ENCODE results near the gene DACH1.
A peak's percentile ranks its signal among the peaks of the same experiment; 100 is the strongest.

DACH1 gene

DNA sequence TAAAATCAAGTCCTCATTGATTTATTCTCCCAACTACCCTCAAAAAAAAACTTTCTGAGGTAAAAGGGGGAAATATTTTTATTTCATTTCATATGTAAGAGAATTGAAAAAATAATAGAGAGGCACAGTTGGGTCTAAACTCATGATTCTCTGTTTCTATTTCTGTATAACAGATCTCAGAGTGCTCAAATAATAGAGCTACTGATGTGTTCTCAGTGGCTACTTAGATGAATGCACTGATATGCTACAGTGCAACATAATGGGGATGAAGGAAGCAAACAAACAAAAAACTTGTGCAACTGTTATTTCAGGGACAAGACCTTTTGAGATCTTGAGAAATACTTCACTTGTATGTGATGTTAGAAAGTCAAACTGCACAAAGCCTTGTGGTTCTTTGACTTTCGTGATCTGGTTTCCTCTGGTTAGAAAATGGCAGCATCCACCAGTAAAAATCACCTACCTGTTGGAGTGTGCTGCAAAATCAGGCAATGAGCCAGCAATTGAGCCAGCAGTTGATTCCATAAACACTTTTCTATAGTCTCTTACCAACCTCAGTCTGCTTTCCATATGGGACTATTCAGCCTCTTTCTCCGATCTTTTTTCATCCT, 9.7 kb upstream of the DACH1 start:
- Histone ChIP-seq H3K4me1 (ENCODE audit: control insufficient read depth, insufficient read depth, low read length) (no peaks in the 10 kb centered on the region), H3K36me3 (ENCODE audit: control insufficient read depth, insufficient read depth, low read length) (no peaks in the 10 kb centered on the region)

GRCh38 chr13:71875823-71876222, 8.8 kb upstream of the DACH1 start:
- H3K4me1 ChIP-seq (ENCODE audit: control insufficient read depth, insufficient read depth, low read length), result no peaks in the 10 kb centered on the region
- H3K36me3 ChIP-seq (ENCODE audit: control insufficient read depth, insufficient read depth, low read length), result no peaks in the 10 kb centered on the region
- no peak overlapping the region for H3K4me3 ChIP-seq (ENCODE audit: low read length)
- H3K9me3 ChIP-seq (ENCODE audit: control insufficient read depth, low read length), result no peaks in the 10 kb centered on the region
- H3K27me3 ChIP-seq (ENCODE audit: control insufficient read depth, insufficient read depth, low read length), result no peaks in the 10 kb centered on the region
- no peak overlapping the region for H3K9ac ChIP-seq (ENCODE audit: low read length)

More for the DNA sequence above, 9.7 kb upstream of the DACH1 start:
- Histone ChIP-seq H3K27me3 (ENCODE audit: control insufficient read depth, insufficient read depth, low read length) (no peaks in the 10 kb centered on the region), H3K9ac (ENCODE audit: low read length) (no peak overlapping the region), H3K4me3 (ENCODE audit: low read length) (no peak overlapping the region), H3K9me3 (ENCODE audit: control insufficient read depth, low read length) (no peaks in the 10 kb centered on the region)

DNA sequence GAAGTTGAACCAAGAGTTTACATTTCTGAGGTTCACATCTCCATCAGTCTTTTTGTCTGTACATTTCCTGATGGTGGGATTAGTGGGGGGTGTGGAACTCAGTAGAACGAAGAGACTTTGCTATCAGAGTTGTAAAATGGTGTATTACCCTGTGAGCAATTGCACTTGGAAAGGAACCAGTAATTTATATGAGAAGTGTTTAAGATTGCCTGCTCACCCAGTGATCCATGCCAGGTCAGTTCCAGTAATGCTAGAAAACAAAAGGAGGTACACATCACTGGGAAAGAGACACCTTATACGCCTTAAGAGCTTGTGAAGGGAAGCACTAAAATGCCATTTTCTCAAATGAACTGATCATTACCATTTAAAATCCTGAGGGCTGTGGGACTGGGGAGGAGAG, 7.5 kb upstream of the DACH1 start:
- Histone ChIP-seq H3K27me3 (ENCODE audit: control insufficient read depth, insufficient read depth, low read length) (peaks cover 3% of the 10 kb centered on the region), H3K4me1 (ENCODE audit: control insufficient read depth, insufficient read depth, low read length) (no peaks in the 10 kb centered on the region), H3K9me3 (ENCODE audit: control insufficient read depth, low read length) (no peaks in the 10 kb centered on the region), H3K4me3 (ENCODE audit: low read length) (no peak overlapping the region), H3K9ac (ENCODE audit: low read length) (no peak overlapping the region), H3K36me3 (ENCODE audit: control insufficient read depth, insufficient read depth, low read length) (no peaks in the 10 kb centered on the region)

DNA sequence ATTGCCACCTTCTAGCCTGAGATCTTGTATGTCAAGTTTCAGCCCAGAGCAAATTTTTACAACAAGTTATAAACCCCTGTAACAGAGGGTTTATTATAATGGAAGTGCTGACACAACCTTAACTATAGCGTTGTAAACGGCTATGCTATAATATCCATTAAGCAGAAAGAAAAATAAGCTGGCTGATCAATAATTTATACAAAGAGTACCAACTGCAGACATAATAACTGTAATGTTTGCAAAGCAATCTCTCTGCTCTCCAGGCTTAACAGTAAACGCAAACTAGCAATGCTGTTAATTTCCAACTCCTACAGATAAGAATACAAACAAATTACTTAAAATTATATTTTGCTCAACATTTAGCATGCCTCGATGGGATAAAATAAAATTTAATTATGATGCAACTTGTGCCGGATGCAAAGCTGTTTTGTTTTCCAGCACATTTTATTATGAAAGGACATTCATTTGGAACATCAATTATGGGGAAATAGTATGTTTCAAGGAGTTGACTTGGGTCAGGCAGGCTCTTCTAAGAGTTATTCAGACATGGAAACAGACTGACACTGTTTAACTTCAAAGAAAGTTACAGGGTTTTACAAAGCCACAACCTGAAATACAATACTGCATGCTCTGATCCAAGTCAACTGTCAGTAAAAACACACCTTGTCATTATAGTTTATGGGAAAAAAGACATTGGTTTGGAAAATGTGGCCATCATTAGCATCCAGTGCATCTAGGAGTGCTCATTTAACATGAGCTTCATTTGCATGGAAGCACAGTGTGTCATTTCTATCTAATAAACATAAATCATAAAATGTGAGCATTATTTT, 6.6 kb upstream of the DACH1 start:
- Histone ChIP-seq H3K36me3 (ENCODE audit: control insufficient read depth, insufficient read depth, low read length) (no peaks in the 10 kb centered on the region), H3K9me3 (ENCODE audit: control insufficient read depth, low read length) (no peaks in the 10 kb centered on the region), H3K4me3 (ENCODE audit: low read length) (no peak overlapping the region), H3K4me1 (ENCODE audit: control insufficient read depth, insufficient read depth, low read length) (no peaks in the 10 kb centered on the region), H3K9ac (ENCODE audit: low read length) (no peak overlapping the region), H3K27me3 (ENCODE audit: control insufficient read depth, insufficient read depth, low read length) (peaks cover 8% of the 10 kb centered on the region)

DNA sequence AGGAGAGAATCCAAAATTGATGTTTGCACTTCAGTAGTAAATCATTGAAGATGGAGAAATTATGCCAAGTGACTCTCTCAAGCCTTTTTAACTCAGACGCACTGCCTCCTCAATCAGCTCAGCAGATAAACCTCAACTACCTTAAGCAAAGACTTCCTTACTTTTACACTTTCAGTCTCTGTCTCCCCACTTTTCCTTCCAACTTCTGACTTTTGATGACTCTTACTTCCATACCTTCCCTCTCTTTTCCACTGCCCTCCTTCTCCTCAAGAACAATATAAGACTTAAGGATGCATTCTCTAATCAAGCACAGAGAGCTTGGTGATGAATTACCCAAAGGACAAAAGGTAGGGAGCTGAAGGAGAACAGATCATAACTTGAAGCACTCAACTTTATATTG, 4.8 kb upstream of the DACH1 start:
- Histone ChIP-seq H3K4me1 (ENCODE audit: control insufficient read depth, insufficient read depth, low read length) (peaks cover under 1% of the 10 kb centered on the region), H3K9me3 (ENCODE audit: control insufficient read depth, low read length) (no peaks in the 10 kb centered on the region), H3K36me3 (ENCODE audit: control insufficient read depth, insufficient read depth, low read length) (no peaks in the 10 kb centered on the region), H3K9ac (ENCODE audit: low read length) (no peak overlapping the region), H3K27me3 (ENCODE audit: control insufficient read depth, insufficient read depth, low read length) (peaks cover 19% of the 10 kb centered on the region), H3K4me3 (ENCODE audit: low read length) (no peak overlapping the region)

DNA sequence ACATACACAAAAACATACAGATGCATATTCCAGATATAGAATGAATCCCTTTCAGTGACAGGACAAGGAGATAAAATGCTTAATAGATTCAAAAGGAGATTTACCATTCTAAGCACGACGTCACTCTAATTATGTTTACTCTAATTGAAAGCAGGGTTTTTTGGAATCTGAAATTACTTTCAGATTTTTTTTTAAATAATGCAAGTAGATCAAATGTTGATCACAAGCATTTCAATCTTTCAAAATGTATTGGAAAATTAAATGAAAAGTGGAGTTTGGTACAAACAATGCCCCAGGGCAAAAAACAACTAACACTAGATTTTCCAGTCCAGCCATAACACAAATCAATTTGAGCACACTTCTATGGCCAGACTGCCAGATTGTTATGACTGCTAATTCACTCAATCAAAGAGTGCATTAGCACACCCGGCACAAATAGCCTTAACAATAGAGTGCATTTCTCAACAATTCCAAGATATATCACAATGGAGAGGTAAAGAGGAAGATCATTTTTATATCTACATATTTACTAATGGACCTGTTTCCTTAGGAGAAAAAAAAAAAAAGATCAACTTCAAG, 4.3 kb upstream of the DACH1 start:
- H3K9me3 ChIP-seq (ENCODE audit: control insufficient read depth, low read length), result no peaks in the 10 kb centered on the region
- no peak overlapping the region for H3K4me3 ChIP-seq (ENCODE audit: low read length)
- H3K4me1 ChIP-seq (ENCODE audit: control insufficient read depth, insufficient read depth, low read length), result peaks cover 4% of the 10 kb centered on the region
- H3K9ac ChIP-seq (ENCODE audit: low read length), result no peak overlapping the region
- no peaks in the 10 kb centered on the region for H3K36me3 ChIP-seq (ENCODE audit: control insufficient read depth, insufficient read depth, low read length)
- peaks cover 23% of the 10 kb centered on the region for H3K27me3 ChIP-seq (ENCODE audit: control insufficient read depth, insufficient read depth, low read length)

GRCh38 chr13:71870100-71870499, 3.1 kb upstream of the DACH1 start:
- H3K27me3 ChIP-seq (ENCODE audit: control insufficient read depth, insufficient read depth, low read length), result peaks cover 34% of the 10 kb centered on the region
- peaks cover 7% of the 10 kb centered on the region for H3K4me1 ChIP-seq (ENCODE audit: control insufficient read depth, insufficient read depth, low read length)
- no peak overlapping the region for H3K4me3 ChIP-seq (ENCODE audit: low read length)
- no peaks in the 10 kb centered on the region for H3K36me3 ChIP-seq (ENCODE audit: control insufficient read depth, insufficient read depth, low read length)
- no peaks in the 10 kb centered on the region for H3K9me3 ChIP-seq (ENCODE audit: control insufficient read depth, low read length)
- no peak overlapping the region for H3K9ac ChIP-seq (ENCODE audit: low read length)

DNA sequence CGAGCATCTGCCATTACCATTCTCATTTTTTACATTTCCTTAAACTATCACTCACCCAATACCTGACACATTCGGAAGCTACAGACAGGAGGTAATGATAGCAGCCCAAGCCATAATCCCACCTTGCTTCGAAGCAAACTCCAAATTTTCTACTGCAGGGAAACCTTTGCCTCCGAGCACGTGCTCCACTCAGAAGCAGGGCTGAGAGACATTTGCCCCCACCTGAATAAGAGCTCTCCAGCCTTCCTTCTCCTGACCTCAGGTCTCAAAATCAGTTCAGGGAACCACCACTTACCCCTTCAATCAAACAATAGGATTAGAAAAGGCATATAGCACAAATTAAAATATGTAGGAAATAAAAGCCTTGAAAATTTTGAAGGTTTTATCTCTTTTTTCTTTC, 2.3 kb upstream of the DACH1 start:
- Histone ChIP-seq H3K4me3 (ENCODE audit: low read length) (no peak overlapping the region), H3K27me3 (ENCODE audit: control insufficient read depth, insufficient read depth, low read length) (peaks cover 42% of the 10 kb centered on the region), H3K36me3 (ENCODE audit: control insufficient read depth, insufficient read depth, low read length) (no peaks in the 10 kb centered on the region), H3K9me3 (ENCODE audit: control insufficient read depth, low read length) (no peaks in the 10 kb centered on the region), H3K9ac (ENCODE audit: low read length) (no peak overlapping the region), H3K4me1 (ENCODE audit: control insufficient read depth, insufficient read depth, low read length) (peaks cover 7% of the 10 kb centered on the region)

GRCh38 chr13:71866335-71867130, 471 bp downstream of the DACH1 start:
- H3K9ac ChIP-seq (ENCODE audit: low read length), result peak overlapping the region; percentile 43
- peaks cover 7% of the 10 kb centered on the region for H3K4me1 ChIP-seq (ENCODE audit: control insufficient read depth, insufficient read depth, low read length)

DNA sequence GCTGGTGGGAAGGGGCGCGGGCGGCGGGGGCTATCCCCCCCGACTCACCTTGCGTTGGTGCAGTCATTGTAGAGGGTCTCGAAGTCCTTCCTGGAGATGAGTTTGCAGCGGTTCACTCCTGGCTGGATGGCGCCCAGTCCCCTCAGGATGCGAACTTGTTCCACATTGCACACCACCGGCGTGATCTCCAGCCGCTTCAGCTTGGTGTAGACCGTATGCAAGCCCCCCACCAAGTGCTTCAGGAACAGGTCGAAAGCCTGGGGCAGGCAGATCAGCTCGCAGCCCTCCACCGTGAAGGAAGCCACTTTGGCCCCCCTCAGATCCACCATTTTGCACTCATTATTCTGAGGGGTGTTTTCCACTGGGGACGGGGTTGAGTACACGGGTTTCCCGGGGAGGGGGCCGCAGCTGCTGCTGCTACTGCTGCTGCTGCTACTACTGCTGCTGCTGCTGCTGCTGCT, 1.1 kb downstream of the DACH1 start:
- peaks cover 7% of the 10 kb centered on the region for H3K4me1 ChIP-seq (ENCODE audit: control insufficient read depth, insufficient read depth, low read length)
- H3K4me3 ChIP-seq (ENCODE audit: low read length), result peak overlapping the region; percentile 12
- no peaks in the 10 kb centered on the region for H3K36me3 ChIP-seq (ENCODE audit: control insufficient read depth, insufficient read depth, low read length)
- H3K9ac ChIP-seq (ENCODE audit: low read length), result peak overlapping the region; percentile 51
- H3K9me3 ChIP-seq (ENCODE audit: control insufficient read depth, low read length), result no peaks in the 10 kb centered on the region
- peaks cover 50% of the 10 kb centered on the region for H3K27me3 ChIP-seq (ENCODE audit: control insufficient read depth, insufficient read depth, low read length)

More at GRCh38 chr13:71866335-71867130, 471 bp downstream of the DACH1 start:
- Histone ChIP-seq H3K36me3 (ENCODE audit: control insufficient read depth, insufficient read depth, low read length) (no peaks in the 10 kb centered on the region), H3K9me3 (ENCODE audit: control insufficient read depth, low read length) (no peaks in the 10 kb centered on the region), H3K4me3 (ENCODE audit: low read length) (no peak overlapping the region), H3K27me3 (ENCODE audit: control insufficient read depth, insufficient read depth, low read length) (peaks cover 50% of the 10 kb centered on the region)

GRCh38 chr13:71864986-71865873, 1.8 kb downstream of the DACH1 start:
- Histone ChIP-seq H3K9me3 (ENCODE audit: control insufficient read depth, low read length) (no peaks in the 10 kb centered on the region), H3K9ac (ENCODE audit: low read length) (peak overlapping the region; percentile 51), H3K4me3 (ENCODE audit: low read length) (peak overlapping the region; percentile 12), H3K4me1 (ENCODE audit: control insufficient read depth, insufficient read depth, low read length) (peaks cover 7% of the 10 kb centered on the region), H3K36me3 (ENCODE audit: control insufficient read depth, insufficient read depth, low read length) (no peaks in the 10 kb centered on the region), H3K27me3 (ENCODE audit: control insufficient read depth, insufficient read depth, low read length) (peaks cover 50% of the 10 kb centered on the region)

All from mucosa of stomach (tissue), 1 donor.